GM23248 (cell line): ENCODE results near the gene NIN. TPM values are rescaled to one million over a fixed set of nuclear protein-coding genes. Genes with fewer than 3 reads are reported as not detected.
A peak's percentile ranks its signal among the peaks of the same experiment; 100 is the strongest.

ENCODE experiments used
- DNase-seq: peaks from one replicate; pipeline ENCODE4 v3.0.0-alpha.2; 2015
- H2AFZ ChIP-seq: fragments of 200-600 bp; sonication (generic); 2 replicates; pipeline ENCODE4 v1.6.1; 2016; ENCODE audit warnings: antibody characterized with exemption
- H3F3A ChIP-seq: fragments of 200-600 bp; sonication (generic); 2 replicates; pipeline ENCODE4 v1.6.1; 2016; ENCODE audit warnings: mild to moderate bottlenecking, antibody characterized with exemption, mixed run types; ENCODE audit not compliant: insufficient read depth
- H3K27ac ChIP-seq: fragments of 200-600 bp; sonication (generic); 2 replicates; pipeline ENCODE4 v1.5.1; 2016; ENCODE audit warnings: mild to moderate bottlenecking
- H3K27me3 ChIP-seq: fragments of 200-600 bp; sonication (generic); replicated peaks from 2 replicates; pipeline ENCODE4 v1.6.1; 2016; ENCODE audit warnings: mild to moderate bottlenecking; ENCODE audit not compliant: insufficient read depth
- H3K36me3 ChIP-seq: fragments of 200-600 bp; sonication (generic); 2 replicates; pipeline ENCODE4 v1.6.1; 2016; ENCODE audit warnings: low read depth, mild to moderate bottlenecking
- H3K4me1 ChIP-seq: fragments of 200-600 bp; sonication (generic); 2 replicates; pipeline ENCODE4 v1.6.1; 2016; ENCODE audit warnings: mild to moderate bottlenecking; ENCODE audit not compliant: insufficient read depth
- H3K4me2 ChIP-seq: fragments of 200-600 bp; sonication (generic); one replicate; pipeline ENCODE4 v1.6.1; 2016; ENCODE audit warnings: mild to moderate bottlenecking; ENCODE audit not compliant: unreplicated experiment
- H3K4me3 ChIP-seq: fragments of 200-600 bp; sonication (generic); 2 replicates; pipeline ENCODE4 v1.5.1; 2016; ENCODE audit warnings: mild to moderate bottlenecking
- H3K79me2 ChIP-seq: fragments of 200-600 bp; sonication (generic); 2 replicates; pipeline ENCODE4 v1.6.1; 2016; ENCODE audit warnings: mild to moderate bottlenecking; ENCODE audit not compliant: insufficient read depth
- H3K9ac ChIP-seq: fragments of 200-600 bp; sonication (generic); 2 replicates; pipeline ENCODE4 v1.6.1; 2016; ENCODE audit warnings: mild to moderate bottlenecking
- H3K9me2 ChIP-seq: fragments of 200-600 bp; sonication (generic); 2 replicates; pipeline ENCODE4 v1.6.1; 2016; ENCODE audit warnings: mixed run types, mild to moderate bottlenecking, moderate library complexity; ENCODE audit not compliant: insufficient read depth
- H3K9me3 ChIP-seq: fragments of 200-600 bp; sonication (generic); one replicate; pipeline ENCODE4 v1.6.1; 2017; ENCODE audit warnings: low read depth
- H4K20me1 ChIP-seq: fragments of 200-600 bp; sonication (generic); 2 replicates; pipeline ENCODE4 v1.6.0; 2016; ENCODE audit not compliant: insufficient read depth
- EZH2 ChIP-seq: fragments of 200-600 bp; sonication (generic); IDR thresholded peaks from 2 replicates; pipeline ENCODE4 v1.6.1; 2018; ENCODE audit warnings: antibody characterized with exemption, mild to moderate bottlenecking; ENCODE audit not compliant: insufficient read depth, poor library complexity, severe bottlenecking
- EZH2phosphoT487 ChIP-seq: fragments of 200-600 bp; sonication (generic); IDR thresholded peaks from 2 replicates; pipeline ENCODE4 v1.6.1; 2018; ENCODE audit warnings: antibody characterized with exemption, moderate library complexity, mild to moderate bottlenecking, low read depth; ENCODE audit not compliant: insufficient read depth
- WGBS, 2 experiments: methylation state at CpG; one replicate each; pipeline ENCODE4 v1.1.6; 2015 to 2017; ENCODE audit warnings: low lambda C conversion rate in 2 of 2, low coverage in 1 of 2; ENCODE audit errors: missing lambda C conversion rate in 2 of 2; 5-methylcytosine and 5-hydroxymethylcytosine counted together
- in situ Hi-C: fragments of 300-500 bp; cut with MboI; formaldehyde crosslinking; loops from 2 replicates; pipeline ENCODE4 v1.15.0; 2020
- polyA plus RNA-seq: library from polyadenylated mRNA; unstranded; fragments of >200 nt; fragmentation: Nextera tagmentation; extraction: Ambion mirVana; gene quantifications from 2 replicates; pipeline ENCODE4 v1.2.1, GENCODE V29; 2016
- total RNA-seq: library from RNA; depleted of rRNA; stranded (reverse); fragments of >200 nt; shearing (Covaris generic); gene quantifications from 2 replicates; pipeline ENCODE4 v1.2.3, GENCODE V29; 2014; rRNA removed

The NIN gene
- 28.7 and 33.3 TPM in 2 replicates for total RNA-seq
- 16.2 and 17.0 TPM in 2 replicates for polyA plus RNA-seq

GRCh38 chr14:50830932-50831725 lies at the start of gene NIN:
Gene NIN (minus strand): TSS chr14:50831162. CDS start chr14:50822056, 9,106 bp downstream.
- no peak for TF ChIP-seq EZH2phosphoT487
- peak; percentile 95 for DNase-seq

GRCh38 chr14:50875359-50876070 lies 44.6 kb upstream of the NIN start:
- H2AFZ ChIP-seq, result no peak overlapping the region
- no peaks in the 10 kb centered on the region for H3K79me2 ChIP-seq
- H3K27me3 ChIP-seq, result peaks cover 26% of the 10 kb centered on the region
- H3K9me2 ChIP-seq, result no peaks in the 10 kb centered on the region
- no peak overlapping the region for H3K4me3 ChIP-seq
- no peak overlapping the region for H3K4me2 ChIP-seq
- no peak for TF ChIP-seq EZH2phosphoT487
- no peaks in the 10 kb centered on the region for H4K20me1 ChIP-seq
- no peaks in the 10 kb centered on the region for H3K36me3 ChIP-seq
- H3F3A ChIP-seq, result peaks cover 9% of the 10 kb centered on the region; the same call in 1 of the 2 replicates
- no peaks in the 10 kb centered on the region for H3K4me1 ChIP-seq
- in situ Hi-C loops, result no loop called here
- H3K9me3 ChIP-seq, result no peaks in the 10 kb centered on the region
- H3K9ac ChIP-seq, result no peak overlapping the region
- DNase-seq, result peak; percentile 64
- H3K27ac ChIP-seq, result no peak overlapping the region
- 64 to 66% methylated on average over 7 of the region's 7 CpGs for WGBS, 2 experiments

More at GRCh38 chr14:50830932-50831725, at the start of gene NIN:
- H3K36me3 ChIP-seq, result no peaks in the 10 kb centered on the region
- H3K9me2 ChIP-seq, result no peaks in the 10 kb centered on the region
- peaks cover 9% of the 10 kb centered on the region for H3F3A ChIP-seq
- peak within 1 kb of the TSS; percentile 80 for H3K9ac ChIP-seq
- H3K9me3 ChIP-seq, result no peaks in the 10 kb centered on the region
- peak within 1 kb of the TSS; percentile 88 for H3K4me3 ChIP-seq
- H3K4me2 ChIP-seq, result peak within 1 kb of the TSS; percentile 86
- WGBS, 2 experiments, result 1 to 2% methylated on average over 60 to 64 of the region's 97 CpGs
- no peaks in the 10 kb centered on the region for H3K27me3 ChIP-seq
- peaks cover 37% of the 10 kb centered on the region for H3K79me2 ChIP-seq
- peaks cover 18% of the 10 kb centered on the region for H4K20me1 ChIP-seq
- peak within 1 kb of the TSS; percentile 98 for H2AFZ ChIP-seq
- H3K27ac ChIP-seq, result peak within 1 kb of the TSS; percentile 39
- in situ Hi-C loops, result no loop called here
- peaks cover 14% of the 10 kb centered on the region for H3K4me1 ChIP-seq

- Histone ChIP-seq H3F3A (peaks cover 9% of the 10 kb centered on the region; the same call in 1 of the 2 replicates), H3K4me3 (no peak overlapping the region), H2AFZ (no peak overlapping the region), H3K9me3 (no peaks in the 10 kb centered on the region), H3K9me2 (no peaks in the 10 kb centered on the region), H3K27ac (no peak overlapping the region), H3K9ac (no peak overlapping the region), H3K4me2 (no peak overlapping the region), H3K4me1 (no peaks in the 10 kb centered on the region), H3K36me3 (no peaks in the 10 kb centered on the region), H3K79me2 (no peaks in the 10 kb centered on the region), H3K27me3 (peaks cover 26% of the 10 kb centered on the region), H4K20me1 (no peaks in the 10 kb centered on the region)
- TF ChIP-seq EZH2, result no peak
- TF ChIP-seq EZH2phosphoT487, result no peak
- WGBS, 2 experiments, result 87 to 98% methylated on average over 2 of the region's 2 CpGs
- no peak for DNase-seq
- in situ Hi-C loops, result no loop called here
Observed at GRCh38 chr14:50874757-50875156, 43.8 kb upstream of the NIN start.

GRCh38 chr14:50871914-50872732 lies 41.2 kb upstream of the NIN start, which contains the start of gene ABHD12B:
Gene ABHD12B (plus strand): TSS chr14:50872053. CDS start chr14:50872175, 122 bp downstream.
- Histone ChIP-seq H3K27me3 (peaks cover 21% of the 10 kb centered on the region), H3K27ac (no peak within 1 kb of the TSS), H3K79me2 (no peaks in the 10 kb centered on the region), H3F3A (peaks cover 9% of the 10 kb centered on the region; the same call in 1 of the 2 replicates), H3K4me2 (peak within 1 kb of the TSS; percentile 8), H3K4me1 (no peaks in the 10 kb centered on the region), H3K9me2 (no peaks in the 10 kb centered on the region), H3K9ac (no peak within 1 kb of the TSS), H2AFZ (peak within 1 kb of the TSS; percentile 13), H4K20me1 (no peaks in the 10 kb centered on the region), H3K9me3 (no peaks in the 10 kb centered on the region), H3K36me3 (no peaks in the 10 kb centered on the region), H3K4me3 (peak within 1 kb of the TSS; percentile 33)
- in situ Hi-C loops, result no loop called here
- TF ChIP-seq EZH2phosphoT487 (no peak), EZH2 (no peak)
- DNase-seq, result peak; percentile 53
- 10% methylated on average over 52 to 56 of the region's 63 CpGs for WGBS, 2 experiments
